ENCODE data around the gene RFX2.
"Not testable (repeated sequence)": the region's sequence is repeated elsewhere in the genome, so short reads cannot be mapped to it uniquely, and the experiment has no call there.

Gene RFX2

GRCh38 chr19:6012426-6013170, 97.7 kb downstream of the RFX2 start:
- no peak for DNase-seq (ENCODE audit: low read depth in 2 of 2)

DNA sequence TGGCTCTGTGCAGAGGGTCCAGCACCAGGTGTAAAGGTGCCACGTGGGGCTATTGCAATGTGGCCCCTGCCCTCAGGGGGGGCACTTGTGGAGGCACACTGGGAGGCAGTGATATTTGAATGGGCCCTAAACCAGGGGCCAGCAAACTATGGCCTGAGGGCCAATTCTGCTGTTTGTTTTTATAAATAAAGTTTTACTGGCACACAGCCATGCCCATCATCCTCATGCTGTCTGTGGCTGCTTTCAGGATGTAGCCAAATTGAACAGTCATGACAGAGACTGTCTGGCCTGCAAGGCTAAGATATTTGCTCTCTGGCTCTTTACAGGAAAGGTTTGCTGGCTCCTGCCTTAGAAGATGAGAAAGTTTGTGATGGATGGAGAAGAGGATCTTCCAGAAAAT, 98.5 kb downstream of the RFX2 start:
- no peak for DNase-seq (ENCODE audit: low read depth in 2 of 2)

DNA sequence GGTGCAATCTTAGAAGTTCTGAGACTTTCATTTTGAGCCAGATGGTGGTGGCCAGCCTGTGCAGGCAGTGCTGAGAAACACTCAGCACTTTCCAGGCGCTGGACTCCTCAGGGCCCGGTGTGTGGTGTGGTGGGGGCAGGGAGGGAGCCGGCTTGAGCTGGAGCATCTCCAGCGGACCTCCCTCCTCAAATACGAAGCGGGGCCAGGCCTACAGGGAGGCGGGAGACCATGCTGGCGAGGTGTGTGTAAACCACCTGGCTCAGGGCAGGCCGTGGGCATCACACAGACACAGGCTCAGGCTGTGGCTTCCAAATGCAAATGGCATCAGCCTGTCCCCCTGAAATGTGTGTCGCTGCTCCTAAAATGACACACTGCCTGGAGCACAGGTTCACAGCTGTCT, 99.1 kb downstream of the RFX2 start:
- no peak for DNase-seq (ENCODE audit: low read depth in 2 of 2)

- no peak for DNase-seq (ENCODE audit: low read depth in 2 of 2)
Observed at GRCh38 chr19:6010107-6010506, 100.2 kb downstream of the RFX2 start.

- no peak for DNase-seq (ENCODE audit: low read depth in 2 of 2)
Observed at GRCh38 chr19:6007866-6008265, 102.4 kb downstream of the RFX2 start.

DNA sequence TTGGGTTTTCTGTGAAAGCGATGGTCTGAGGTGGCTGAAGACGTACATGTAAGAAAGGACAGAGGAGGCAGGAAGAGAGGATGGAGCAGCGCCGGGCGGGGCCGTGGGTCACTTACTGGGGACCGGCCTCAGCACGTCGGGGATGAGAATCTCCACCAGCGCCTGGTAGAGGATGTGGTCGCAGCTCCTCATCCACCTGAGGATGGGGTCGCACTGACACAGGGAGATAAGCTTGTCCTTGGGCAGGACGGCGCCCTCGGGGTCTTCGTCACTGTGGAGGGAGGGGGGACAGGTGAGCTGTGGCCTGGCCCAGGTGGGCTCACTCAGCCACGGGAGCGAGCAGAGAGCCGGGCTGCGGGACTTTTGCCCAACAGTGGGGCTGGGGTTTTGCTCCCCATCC, 103.4 kb downstream of the RFX2 start:
- DNase-seq (ENCODE audit: low read depth in 2 of 2), result no peak

GRCh38 chr19:6006070-6006446, 104.2 kb downstream of the RFX2 start:
- not testable (repeated sequence) for DNase-seq (ENCODE audit: low read depth in 2 of 2)

DNA sequence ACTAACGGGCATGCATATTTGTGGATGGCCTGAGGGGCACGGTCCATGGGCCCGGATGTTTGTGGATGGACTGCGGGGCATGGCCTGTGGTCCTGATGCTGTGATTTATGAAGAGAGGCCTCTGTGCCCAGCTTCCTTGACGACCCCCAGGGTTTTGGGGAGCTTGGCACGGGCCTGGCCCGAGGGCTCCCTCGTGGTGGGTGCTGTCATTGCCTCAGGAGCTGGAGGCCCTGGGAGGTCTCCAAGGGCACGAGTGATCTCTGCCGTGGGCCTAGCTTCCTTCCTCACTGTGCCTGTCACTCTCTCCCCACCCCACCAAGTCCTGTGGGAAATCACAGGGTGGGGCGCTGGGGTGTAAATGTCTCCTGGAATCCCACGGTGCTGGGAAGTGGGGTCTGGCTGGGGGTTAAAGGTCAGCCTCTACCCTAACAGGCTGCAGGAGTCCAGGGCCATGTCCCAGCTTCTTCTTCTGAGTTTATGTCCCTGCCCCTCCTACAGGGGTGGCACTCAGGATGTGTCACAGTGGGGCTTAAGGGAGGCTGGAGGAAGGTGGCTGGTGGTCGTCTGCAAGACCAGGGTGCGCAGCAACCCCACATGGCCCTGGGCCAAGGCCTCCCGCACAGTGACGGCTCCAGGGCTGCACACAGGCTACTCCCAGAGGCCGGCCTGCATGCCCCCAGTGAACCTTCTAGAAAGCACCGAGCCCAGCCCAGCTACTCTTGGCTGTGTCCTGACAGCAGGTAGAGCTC, 104.8 kb downstream of the RFX2 start:
- DNase-seq (ENCODE audit: low read depth in 2 of 2), result no peak

DNA sequence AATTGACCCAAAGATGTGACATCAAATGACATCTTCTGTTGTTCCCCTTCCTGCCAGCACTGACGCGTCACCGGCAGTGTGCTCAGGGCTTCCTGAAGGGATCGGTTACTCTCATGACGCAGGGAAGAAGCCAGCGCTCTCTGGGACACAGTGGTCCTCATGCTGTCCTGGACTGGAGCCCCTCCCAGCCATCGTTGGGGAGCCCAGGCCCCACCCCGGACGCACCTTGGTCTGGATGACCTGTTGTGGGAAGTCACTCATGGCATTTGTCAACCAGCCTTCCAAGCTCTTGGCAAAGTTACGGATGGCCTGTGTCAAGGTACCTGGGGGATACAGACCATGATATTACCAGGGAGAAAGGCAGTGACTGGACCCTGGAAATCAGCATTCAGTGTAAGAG, 106.3 kb downstream of the RFX2 start:
- DNase-seq (ENCODE audit: low read depth in 2 of 2), result no peak

DNA sequence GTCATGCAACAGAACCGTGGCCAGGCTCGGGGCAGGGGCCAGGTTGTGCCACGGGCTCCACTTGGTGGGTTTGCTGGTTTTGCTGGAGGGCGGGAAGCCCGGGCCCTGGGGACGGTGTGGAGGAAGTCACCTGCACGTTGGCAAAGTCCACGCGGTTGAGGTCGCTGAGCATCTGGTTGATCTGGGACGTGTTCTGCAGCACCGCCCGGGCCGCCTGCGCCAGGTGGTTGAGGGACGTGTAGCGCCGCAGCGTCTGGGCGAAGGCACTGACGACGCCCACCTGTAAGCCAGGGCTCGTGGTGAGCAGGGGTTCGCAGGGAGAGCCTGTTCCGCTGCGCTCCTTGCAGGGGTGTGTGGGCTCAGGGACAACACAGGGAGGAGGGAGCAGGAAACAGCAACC, 107.7 kb downstream of the RFX2 start:
- DNase-seq (ENCODE audit: low read depth in 2 of 2), result no peak

- no peak for DNase-seq (ENCODE audit: low read depth in 2 of 2)
Observed at GRCh38 chr19:6000228-6000847, 110.0 kb downstream of the RFX2 start.

- no peak for DNase-seq (ENCODE audit: low read depth in 2 of 2)
Observed at GRCh38 chr19:5999693-6000092, 110.6 kb downstream of the RFX2 start.

DNA sequence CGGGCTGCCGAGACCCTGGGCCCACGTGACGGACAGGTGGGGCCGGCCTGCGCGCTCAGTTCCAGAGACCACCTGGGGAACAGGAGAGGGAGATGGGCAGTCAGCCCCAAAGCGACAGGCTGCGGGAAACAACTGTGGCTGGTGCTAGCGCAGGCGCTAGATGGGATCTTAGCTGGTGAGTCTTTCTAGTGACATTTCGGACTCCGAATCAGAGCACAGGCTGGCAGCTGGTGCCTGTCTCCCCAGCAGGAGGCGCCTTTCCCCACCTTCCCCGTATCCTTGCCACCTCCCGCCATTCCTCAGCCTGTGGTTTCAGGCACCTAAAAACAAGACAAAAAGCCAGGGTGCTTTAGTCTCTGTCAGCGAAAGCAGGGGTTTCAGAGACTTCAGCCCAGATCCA, 112.9 kb downstream of the RFX2 start:
- no peak for DNase-seq (ENCODE audit: low read depth in 2 of 2)

- DNase-seq (ENCODE audit: low read depth in 2 of 2), result no peak
Observed at GRCh38 chr19:5996623-5997320, 113.5 kb downstream of the RFX2 start.

DNA sequence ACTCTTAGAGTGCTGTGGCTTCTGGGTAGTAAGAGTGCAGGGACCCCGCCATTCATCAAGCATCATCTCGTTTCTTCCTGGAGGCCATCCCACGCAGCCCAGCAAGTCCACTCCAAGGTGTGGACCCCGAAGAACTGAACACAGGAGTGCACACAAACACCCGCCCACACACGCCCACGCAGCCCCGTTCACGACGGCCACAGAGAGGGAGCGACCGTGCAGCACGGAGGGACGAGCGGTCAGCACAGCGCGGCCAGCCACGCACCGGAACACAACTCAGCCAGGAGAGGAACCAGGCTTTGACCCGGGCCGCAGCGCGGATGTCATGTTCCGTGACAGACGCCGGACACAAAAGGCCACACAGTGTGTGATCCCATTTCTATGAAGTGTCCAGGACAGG, 114.2 kb downstream of the RFX2 start:
- no peak for DNase-seq (ENCODE audit: low read depth in 2 of 2)

- DNase-seq (ENCODE audit: low read depth in 2 of 2), result no peak
Observed at GRCh38 chr19:5995606-5996005, 114.7 kb downstream of the RFX2 start.

- DNase-seq (ENCODE audit: low read depth in 2 of 2), result no peak
Observed at GRCh38 chr19:5994405-5995165, 115.7 kb downstream of the RFX2 start.

DNA sequence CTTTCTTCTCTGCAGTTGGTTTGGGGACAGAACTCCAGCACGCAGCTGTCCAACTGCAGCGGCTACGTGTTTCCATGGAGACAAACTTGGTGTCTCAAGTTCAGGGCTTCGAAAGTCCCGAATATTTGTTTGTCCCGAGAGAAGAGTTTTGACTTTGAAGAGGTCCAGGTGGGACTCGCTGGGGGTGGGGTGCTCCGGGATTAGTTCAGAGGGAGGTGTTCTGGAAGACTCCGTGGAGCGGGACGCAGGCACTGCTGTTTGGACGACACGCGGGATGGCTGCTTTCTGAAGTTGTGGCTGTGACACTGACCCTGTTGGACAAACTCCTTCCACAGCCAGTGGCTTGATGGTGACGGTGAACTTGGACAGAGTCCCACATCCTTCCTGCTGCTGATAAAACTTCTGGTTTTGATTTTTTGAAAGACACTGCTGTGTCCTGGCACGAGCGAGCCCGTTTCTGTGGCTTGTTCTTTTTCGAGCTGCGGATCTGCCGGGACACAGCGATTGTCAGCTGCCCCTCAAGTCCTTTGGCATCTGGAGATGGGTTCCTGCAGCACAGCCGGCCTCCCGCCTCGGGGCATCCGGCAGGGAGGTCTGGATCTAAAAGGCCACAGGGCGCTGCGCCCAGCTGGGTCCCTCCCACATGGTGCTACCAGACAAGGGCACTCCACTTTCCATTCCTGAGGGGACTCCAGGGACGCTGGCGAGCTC, 116.5 kb downstream of the RFX2 start:
- no peak for DNase-seq (ENCODE audit: low read depth in 2 of 2)

DNA sequence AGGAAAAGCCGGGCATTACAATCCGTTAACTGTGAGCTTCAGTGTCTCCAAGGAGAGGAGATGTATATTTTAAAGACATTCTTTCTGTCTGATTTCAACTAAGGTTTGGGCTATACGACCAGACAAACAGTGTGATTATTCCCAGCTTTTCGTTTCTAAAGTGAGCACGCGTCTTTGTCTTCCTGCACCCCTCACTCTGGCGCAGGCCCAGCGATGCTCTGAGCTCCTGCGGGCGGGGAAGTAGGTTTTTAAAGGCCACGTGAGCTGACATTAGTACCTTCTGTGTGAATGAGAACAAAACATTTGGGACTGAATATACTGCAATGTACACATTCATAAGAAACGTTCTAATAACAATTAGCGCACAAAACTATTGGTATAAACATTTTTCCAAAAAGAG, 117.1 kb downstream of the RFX2 start:
- DNase-seq (ENCODE audit: low read depth in 2 of 2), result no peak

DNA sequence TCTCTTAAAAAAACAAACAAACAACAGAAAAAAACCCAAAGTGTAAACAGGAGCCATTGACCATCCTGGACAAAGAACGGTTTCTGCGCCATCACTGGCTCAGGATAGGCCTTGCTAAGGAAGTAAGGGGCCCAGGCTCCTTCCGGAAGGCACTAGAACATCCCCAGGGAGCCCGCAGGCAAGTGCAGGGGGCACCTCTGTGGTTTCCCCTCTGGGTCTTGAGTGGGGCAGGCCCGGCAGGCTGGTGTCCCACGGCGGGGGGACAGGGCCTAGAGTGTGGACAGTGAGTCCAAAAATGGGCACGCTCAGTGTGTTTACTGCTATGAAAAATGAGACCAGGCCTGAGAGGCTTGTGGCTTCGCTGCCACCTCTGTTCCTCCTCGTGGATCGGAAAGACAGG, 117.5 kb downstream of the RFX2 start:
- DNase-seq (ENCODE audit: low read depth in 2 of 2), result no peak

- no peak for DNase-seq (ENCODE audit: low read depth in 2 of 2)
Observed at GRCh38 chr19:5991244-5991838, 119.0 kb downstream of the RFX2 start.

Data from fibroblast of skin of left biceps (primary cell).